ENCODE measurements around the gene ELOVL2.

ELOVL2 gene

DNA sequence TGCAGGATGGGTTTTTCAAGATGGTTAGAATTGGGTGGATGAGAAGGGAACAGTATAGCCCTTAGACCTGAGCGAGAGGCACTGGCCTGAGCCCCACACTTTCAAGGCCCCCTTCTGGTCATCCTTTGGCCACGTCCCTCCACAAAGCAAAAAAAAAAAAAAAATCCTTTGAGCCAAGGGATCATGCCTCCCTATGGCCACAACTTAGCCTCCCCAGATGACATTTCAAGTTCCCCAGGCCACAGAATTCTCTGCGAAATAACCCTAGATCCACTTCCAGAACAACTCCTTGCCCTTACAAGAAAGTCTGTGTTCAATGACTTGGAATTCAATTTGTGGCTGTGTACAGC is 30.4 kb downstream of the ELOVL2 start:
- H2AFZ ChIP-seq (ENCODE audit: low read depth, low read length, severe bottlenecking): no peak overlapping the region
- no peaks in the 10 kb centered on the region; the same call in 1 of the 2 replicates for H4K20me1 ChIP-seq (ENCODE audit: low read depth, low read length)
- H3K9me2 ChIP-seq (replicated peaks; ENCODE audit: insufficient read depth, low read length): no peaks in the 10 kb centered on the region
- no peaks in the 10 kb centered on the region for H3K27me3 ChIP-seq (ENCODE audit: low read length)
- no peaks in the 10 kb centered on the region for H3K36me3 ChIP-seq (ENCODE audit: low read length)
- H3K27ac ChIP-seq (ENCODE audit: low read depth, low read length): no peak overlapping the region
- no peak overlapping the region for H3K9ac ChIP-seq (ENCODE audit: low read length)
- no peaks in the 10 kb centered on the region for H3F3A ChIP-seq (ENCODE audit: insufficient read depth)
- TF ChIP-seq EZH2phosphoT487 (conservative IDR thresholded peaks at IDR 0.05; ENCODE audit: low read length): no peak
- TF ChIP-seq, protein P1, sequence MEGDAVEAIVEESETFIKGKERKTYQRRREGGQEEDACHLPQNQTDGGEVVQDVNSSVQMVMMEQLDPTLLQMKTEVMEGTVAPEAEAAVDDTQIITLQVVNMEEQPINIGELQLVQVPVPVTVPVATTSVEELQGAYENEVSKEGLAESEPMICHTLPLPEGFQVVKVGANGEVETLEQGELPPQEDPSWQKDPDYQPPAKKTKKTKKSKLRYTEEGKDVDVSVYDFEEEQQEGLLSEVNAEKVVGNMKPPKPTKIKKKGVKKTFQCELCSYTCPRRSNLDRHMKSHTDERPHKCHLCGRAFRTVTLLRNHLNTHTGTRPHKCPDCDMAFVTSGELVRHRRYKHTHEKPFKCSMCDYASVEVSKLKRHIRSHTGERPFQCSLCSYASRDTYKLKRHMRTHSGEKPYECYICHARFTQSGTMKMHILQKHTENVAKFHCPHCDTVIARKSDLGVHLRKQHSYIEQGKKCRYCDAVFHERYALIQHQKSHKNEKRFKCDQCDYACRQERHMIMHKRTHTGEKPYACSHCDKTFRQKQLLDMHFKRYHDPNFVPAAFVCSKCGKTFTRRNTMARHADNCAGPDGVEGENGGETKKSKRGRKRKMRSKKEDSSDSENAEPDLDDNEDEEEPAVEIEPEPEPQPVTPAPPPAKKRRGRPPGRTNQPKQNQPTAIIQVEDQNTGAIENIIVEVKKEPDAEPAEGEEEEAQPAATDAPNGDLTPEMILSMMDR (IDR thresholded peaks at IDR 0.05; ENCODE audit: insufficient read depth, low read length, poor library complexity, severe bottlenecking): no peak
- no peaks in the 10 kb centered on the region for H3K79me2 ChIP-seq (ENCODE audit: insufficient read depth, low read length)
- no peak overlapping the region for H3K4me3 ChIP-seq (ENCODE audit: insufficient read depth, low read length, poor library complexity, severe bottlenecking)
- H3K4me2 ChIP-seq (ENCODE audit: low read depth, low read length, poor library complexity, severe bottlenecking): no peak overlapping the region
- H3K9me3 ChIP-seq (ENCODE audit: insufficient read depth, low read length): no peaks in the 10 kb centered on the region

DNA sequence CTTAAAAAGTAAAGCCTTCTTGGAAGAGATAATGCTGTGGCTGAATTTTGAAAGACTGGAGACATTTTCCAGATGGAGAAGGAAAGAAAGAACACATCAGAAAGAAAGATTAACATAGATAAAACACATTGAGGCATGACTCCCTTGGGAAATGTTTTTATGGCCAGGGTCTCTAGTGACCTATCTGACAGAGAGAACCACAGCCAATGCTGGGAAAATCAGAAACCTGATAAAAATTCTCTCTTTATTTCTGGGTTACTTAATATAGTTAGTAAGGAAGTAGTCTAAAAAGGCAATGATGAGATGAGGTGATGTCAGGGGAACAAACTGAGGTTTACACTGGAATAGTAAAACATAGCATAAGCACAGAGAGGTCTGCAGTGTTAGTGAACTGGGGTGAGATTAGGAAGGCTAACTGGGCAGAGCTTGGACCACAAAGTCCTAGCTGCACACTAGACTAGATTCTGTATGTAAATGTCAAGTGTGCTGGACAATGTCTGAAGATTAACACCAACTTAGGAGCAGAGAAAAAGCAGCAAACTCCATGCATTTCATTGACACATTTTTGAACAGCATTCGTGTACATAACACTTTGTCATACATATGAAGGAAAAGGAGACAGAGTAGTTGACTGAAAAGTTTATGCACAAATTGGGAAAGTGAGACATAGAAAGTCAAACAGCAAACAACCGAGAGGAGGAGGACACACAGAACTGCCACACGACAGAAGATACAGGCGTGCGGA is 31.0 kb downstream of the ELOVL2 start:
- TF ChIP-seq, protein P1 (IDR thresholded peaks at IDR 0.05; ENCODE audit: insufficient read depth, low read length, poor library complexity, severe bottlenecking): no peak
- no peak for TF ChIP-seq EZH2phosphoT487 (conservative IDR thresholded peaks at IDR 0.05; ENCODE audit: low read length)
- no peaks in the 10 kb centered on the region for H3K27me3 ChIP-seq (ENCODE audit: low read length)
- no peaks in the 10 kb centered on the region for H3K9me2 ChIP-seq (replicated peaks; ENCODE audit: insufficient read depth, low read length)
- H3K9ac ChIP-seq (ENCODE audit: low read length): no peak overlapping the region
- no peak overlapping the region for H3K27ac ChIP-seq (ENCODE audit: low read depth, low read length)
- no peak overlapping the region for H3K4me2 ChIP-seq (ENCODE audit: low read depth, low read length, poor library complexity, severe bottlenecking)
- no peaks in the 10 kb centered on the region for H3K36me3 ChIP-seq (ENCODE audit: low read length)
- H3K79me2 ChIP-seq (ENCODE audit: insufficient read depth, low read length): no peaks in the 10 kb centered on the region
- no peaks in the 10 kb centered on the region; the same call in 1 of the 2 replicates for H4K20me1 ChIP-seq (ENCODE audit: low read depth, low read length)
- H2AFZ ChIP-seq (ENCODE audit: low read depth, low read length, severe bottlenecking): no peak overlapping the region
- H3F3A ChIP-seq (ENCODE audit: insufficient read depth): no peaks in the 10 kb centered on the region
- no peak overlapping the region for H3K4me3 ChIP-seq (ENCODE audit: insufficient read depth, low read length, poor library complexity, severe bottlenecking)
- no peaks in the 10 kb centered on the region for H3K9me3 ChIP-seq (ENCODE audit: insufficient read depth, low read length)

DNA sequence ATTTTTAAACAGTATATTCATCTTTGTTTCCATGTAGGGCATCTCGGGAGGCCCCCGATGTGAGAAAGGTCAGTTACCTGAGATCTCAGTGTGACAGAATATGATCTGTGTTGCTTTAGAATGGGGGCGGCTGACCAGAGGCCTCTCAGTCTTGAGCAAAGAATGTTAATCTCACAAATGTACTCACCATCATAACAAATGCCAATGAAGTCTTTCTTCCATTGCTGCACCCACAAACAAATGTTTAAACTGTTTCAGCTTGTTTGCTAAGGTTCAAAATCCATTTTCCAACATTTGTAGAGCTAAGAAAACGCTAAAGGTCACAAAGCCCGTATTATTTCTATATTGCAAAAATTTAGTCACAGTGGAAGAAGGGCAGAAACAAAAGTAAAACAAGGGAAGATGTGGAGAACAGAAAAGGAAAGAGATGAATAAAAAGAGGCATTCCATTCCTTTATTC is 31.8 kb downstream of the ELOVL2 start:
- Histone ChIP-seq H3K4me2 (ENCODE audit: low read depth, low read length, poor library complexity, severe bottlenecking) (no peak overlapping the region), H3K27ac (ENCODE audit: low read depth, low read length) (no peak overlapping the region), H3K9ac (ENCODE audit: low read length) (no peak overlapping the region), H2AFZ (ENCODE audit: low read depth, low read length, severe bottlenecking) (no peak overlapping the region), H3K4me3 (ENCODE audit: insufficient read depth, low read length, poor library complexity, severe bottlenecking) (no peak overlapping the region), H4K20me1 (ENCODE audit: low read depth, low read length) (no peaks in the 10 kb centered on the region), H3K27me3 (ENCODE audit: low read length) (no peaks in the 10 kb centered on the region), H3K9me3 (ENCODE audit: insufficient read depth, low read length) (no peaks in the 10 kb centered on the region), H3K36me3 (ENCODE audit: low read length) (no peaks in the 10 kb centered on the region), H3K79me2 (ENCODE audit: insufficient read depth, low read length) (no peaks in the 10 kb centered on the region), H3F3A (ENCODE audit: insufficient read depth) (no peaks in the 10 kb centered on the region), H3K9me2 (replicated peaks; ENCODE audit: insufficient read depth, low read length) (no peaks in the 10 kb centered on the region)
- TF ChIP-seq, protein P1 (IDR thresholded peaks at IDR 0.05; ENCODE audit: insufficient read depth, low read length, poor library complexity, severe bottlenecking): no peak
- TF ChIP-seq EZH2phosphoT487 (conservative IDR thresholded peaks at IDR 0.05; ENCODE audit: low read length): no peak

Measured in SU-DHL-6 (cell line).